ENCODE measurements around the gene CLTCL1.

CLTCL1 gene

GRCh38 chr22:19148417-19149046 lies 143.0 kb downstream of the CLTCL1 start:
- DNase-seq: no peak

- DNase-seq: no peak
Observed at GRCh38 chr22:19147195-19147780, 144.2 kb downstream of the CLTCL1 start.

- DNase-seq: no peak
Observed at GRCh38 chr22:19146215-19146968, 145.1 kb downstream of the CLTCL1 start.

GRCh38 chr22:19143967-19144400 lies 147.5 kb downstream of the CLTCL1 start:
- DNase-seq: peak in 1 of 2 experiments; percentile 16

GRCh38 chr22:19143212-19143611 lies 148.3 kb downstream of the CLTCL1 start:
- no peak for DNase-seq

GRCh38 chr22:19142394-19142793 lies 149.1 kb downstream of the CLTCL1 start:
- no peak for DNase-seq

- no peak for DNase-seq
Observed at GRCh38 chr22:19139974-19140373, 151.5 kb downstream of the CLTCL1 start.

GRCh38 chr22:19139001-19139356 lies 152.5 kb downstream of the CLTCL1 start:
- no peak for DNase-seq

GRCh38 chr22:19138217-19139000 lies 153.1 kb downstream of the CLTCL1 start:
- DNase-seq: no peak

- no peak for DNase-seq
Observed at GRCh38 chr22:19137384-19138216, 153.9 kb downstream of the CLTCL1 start.

GRCh38 chr22:19136915-19137314 lies 154.6 kb downstream of the CLTCL1 start:
- DNase-seq: no peak

GRCh38 chr22:19134874-19135273 lies 156.6 kb downstream of the CLTCL1 start:
- DNase-seq: no peak

GRCh38 chr22:19134176-19134831 lies 157.2 kb downstream of the CLTCL1 start:
- DNase-seq: no peak

- no peak for DNase-seq
Observed at GRCh38 chr22:19133561-19133960, 158.0 kb downstream of the CLTCL1 start.

- no peak for DNase-seq
Observed at GRCh38 chr22:19132693-19133400, 158.7 kb downstream of the CLTCL1 start.

GRCh38 chr22:19132153-19132552 lies 159.4 kb downstream of the CLTCL1 start:
- DNase-seq: no peak

- no peak for DNase-seq
Observed at GRCh38 chr22:19131685-19132015, 159.9 kb downstream of the CLTCL1 start.

GRCh38 chr22:19130959-19131684 lies 160.4 kb downstream of the CLTCL1 start, which contains the start of gene TSSK2:
Gene TSSK2 (plus strand): TSS chr22:19131308. CDS start chr22:19131400, 92 bp downstream.
- no peak for DNase-seq

GRCh38 chr22:19129871-19130270 lies 161.6 kb downstream of the CLTCL1 start:
- DNase-seq: no peak
